Smooth muscle cell (in vitro differentiated cells): ENCODE measurements around the gene RGS4. TPM values are rescaled to one million over a fixed set of nuclear protein-coding genes. Genes with fewer than 3 reads are reported as not detected.
"Not testable (repeated sequence)": the region's sequence is repeated elsewhere in the genome, so short reads cannot be mapped to it uniquely, and the experiment has no call there.

Experiments used
- DNase-seq: peaks from one replicate; lab custom pipeline; 2025; ENCODE audit not compliant: unreplicated experiment; lab: John Stamatoyannopoulos, UW
- H2AFZ ChIP-seq: fragments of 200-600 bp; sonication (generic); 2 replicates; pipeline ENCODE4 v1.6.0; 2016; ENCODE audit warnings: antibody characterized with exemption, low read depth, mild to moderate bottlenecking
- H3F3A ChIP-seq: fragments of 200-600 bp; sonication (generic); 2 replicates; pipeline ENCODE4 v1.6.0; 2017; ENCODE audit warnings: antibody characterized with exemption, low read depth
- H3K27ac ChIP-seq: fragments of 200-600 bp; sonication (generic); 2 replicates; pipeline ENCODE4 v1.5.1; 2016; ENCODE audit warnings: low read depth, mild to moderate bottlenecking
- H3K27me3 ChIP-seq: fragments of 200-600 bp; sonication (generic); 2 replicates; pipeline ENCODE4 v1.6.1; 2016; ENCODE audit warnings: low read depth, mild to moderate bottlenecking
- H3K36me3 ChIP-seq: fragments of 200-600 bp; sonication (generic); 2 replicates; pipeline ENCODE4 v1.5.1; 2016; ENCODE audit warnings: low read depth
- H3K4me1 ChIP-seq: fragments of 200-600 bp; sonication (generic); 2 replicates; pipeline ENCODE4 v1.5.1; 2016; ENCODE audit warnings: low read depth
- H3K4me2 ChIP-seq: fragments of 200-600 bp; sonication (generic); 2 replicates; pipeline ENCODE4 v1.6.0; 2016; ENCODE audit warnings: mild to moderate bottlenecking
- H3K4me3 ChIP-seq: fragments of 200-600 bp; sonication (generic); 2 replicates; pipeline ENCODE4 v1.5.1; 2016; ENCODE audit warnings: mild to moderate bottlenecking
- H3K79me2 ChIP-seq: fragments of 200-600 bp; sonication (generic); 2 replicates; pipeline ENCODE4 v1.6.0; 2016; ENCODE audit warnings: low read depth, mild to moderate bottlenecking
- H3K9ac ChIP-seq: fragments of 200-600 bp; sonication (generic); 2 replicates; pipeline ENCODE4 v1.6.0; 2016; ENCODE audit warnings: low read depth
- H3K9me3 ChIP-seq: fragments of 200-600 bp; sonication (generic); replicated peaks from 2 replicates; pipeline ENCODE4 v1.5.1; 2016; ENCODE audit warnings: low read depth
- H4K20me1 ChIP-seq: fragments of 200-600 bp; sonication (generic); 2 replicates; pipeline ENCODE4 v1.6.0; 2016; ENCODE audit warnings: low read depth
- CTCF ChIP-seq: fragments of 200-600 bp; sonication (generic); IDR thresholded peaks from 2 replicates; pipeline ENCODE4 v1.5.1; 2017; ENCODE audit warnings: borderline replicate concordance, mild to moderate bottlenecking, antibody characterized with exemption; ENCODE audit not compliant: insufficient read depth, poor library complexity, severe bottlenecking
- WGBS: methylation state at CpG from one replicate; pipeline ENCODE4 v1.1.7; 2016; ENCODE audit warnings: low lambda C conversion rate; 5-methylcytosine and 5-hydroxymethylcytosine counted together
- polyA plus RNA-seq: library from polyadenylated mRNA; unstranded; fragments of >200 nt; fragmentation: Nextera tagmentation; extraction: Ambion mirVana; gene quantifications from 2 replicates; pipeline ENCODE4 v1.2.1, GENCODE V29; 2016
- total RNA-seq: library from RNA; depleted of rRNA; stranded (reverse); fragments of >200 nt; gene quantifications from 2 replicates; pipeline ENCODE4 v1.2.3, GENCODE V29; 2014

RGS4 gene
- total and polyA plus RNA-seq, 2 experiments from 2014 or later = 6.2 to 50.6 TPM

DNA sequence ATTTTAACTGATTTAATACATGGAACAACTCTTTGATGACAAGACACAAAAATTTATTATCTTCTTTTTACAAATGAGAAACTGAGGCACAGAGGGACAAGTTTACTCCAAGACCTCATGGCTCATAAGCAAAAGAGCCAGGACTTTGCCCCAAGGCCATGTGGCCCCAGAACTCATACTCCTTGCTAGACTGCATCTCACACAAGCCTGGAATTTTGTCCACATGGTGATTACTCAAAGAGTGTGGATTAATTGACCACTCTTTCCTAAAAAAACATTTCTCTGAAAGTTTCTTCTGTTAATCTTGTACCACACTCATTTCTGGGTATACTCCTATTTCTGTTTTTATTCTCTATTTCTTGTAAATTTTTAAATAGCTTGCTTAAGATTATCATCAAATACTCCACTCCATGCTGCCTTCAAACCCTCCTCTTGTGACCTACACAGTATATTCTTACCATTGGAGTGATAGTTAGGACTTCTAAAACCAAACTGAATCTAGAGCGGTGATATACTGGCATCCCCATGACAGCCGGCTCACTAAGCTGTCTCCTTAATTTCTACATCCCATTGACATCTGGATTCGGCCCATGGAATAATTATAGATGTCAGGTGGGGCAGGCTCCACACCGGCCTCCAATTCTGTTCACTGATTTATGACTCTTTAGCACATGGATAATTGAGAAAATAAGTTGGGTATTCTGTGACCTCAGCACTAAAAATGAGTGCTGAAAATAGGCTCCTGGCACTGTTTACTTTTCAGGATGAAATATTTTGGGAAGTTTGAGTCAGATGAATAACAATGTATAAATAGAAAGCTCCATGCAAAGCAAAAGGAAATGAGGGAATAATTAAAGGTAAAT, 16.1 kb downstream of the RGS4 start:
- no peaks in the 10 kb centered on the region for H3K9me3 ChIP-seq
- no peak overlapping the region for H3K4me2 ChIP-seq
- H3F3A ChIP-seq = no peaks in the 10 kb centered on the region
- H3K36me3 ChIP-seq = no peaks in the 10 kb centered on the region
- no peaks in the 10 kb centered on the region for H3K27me3 ChIP-seq
- DNase-seq = no peak
- no peak for TF ChIP-seq CTCF
- no peak overlapping the region for H3K27ac ChIP-seq
- no peaks in the 10 kb centered on the region for H4K20me1 ChIP-seq
- H3K4me1 ChIP-seq = no peaks in the 10 kb centered on the region
- 91% methylated on average over 4 of the region's 4 CpGs for WGBS
- no peak overlapping the region for H3K4me3 ChIP-seq
- no peak overlapping the region for H3K9ac ChIP-seq
- H3K79me2 ChIP-seq = no peaks in the 10 kb centered on the region
- no peak overlapping the region for H2AFZ ChIP-seq

GRCh38 chr1:163085904-163086268, 16.7 kb downstream of the RGS4 start:
- no peak for TF ChIP-seq CTCF
- H3K4me3 ChIP-seq = no peak overlapping the region
- no peak overlapping the region for H3K27ac ChIP-seq

DNA sequence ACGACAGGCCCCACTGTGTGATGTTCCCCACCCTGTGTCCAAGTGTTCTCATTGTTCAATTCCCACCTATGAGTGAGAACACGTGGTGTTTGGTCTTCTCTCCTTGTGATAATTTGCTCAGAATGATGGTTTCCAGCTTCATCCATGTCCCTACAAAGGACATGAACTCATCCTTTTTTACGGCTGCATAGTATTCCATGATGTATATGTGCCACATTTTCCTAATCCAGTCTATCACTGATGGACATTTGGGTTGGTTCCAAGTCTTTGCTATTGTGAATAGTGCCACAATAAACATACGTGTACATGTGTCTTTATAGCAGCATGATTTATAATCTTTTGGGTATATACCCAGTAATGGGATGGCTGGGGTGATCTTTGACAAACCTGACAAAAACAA, 20.0 kb downstream of the RGS4 start:
- not testable (repeated sequence) for DNase-seq, H3K27ac ChIP-seq, H3F3A ChIP-seq, H3K9me3 ChIP-seq, H2AFZ ChIP-seq, H3K9ac ChIP-seq, H3K27me3 ChIP-seq, H3K79me2 ChIP-seq, H3K4me1 ChIP-seq, H3K4me3 ChIP-seq, H4K20me1 ChIP-seq, H3K4me2 ChIP-seq, H3K36me3 ChIP-seq
- 79% methylated on average over 4 of the region's 4 CpGs for WGBS

More at GRCh38 chr1:163085904-163086268, 16.7 kb downstream of the RGS4 start:
- Histone ChIP-seq H3K9me3 (no peaks in the 10 kb centered on the region), H3K4me2 (no peak overlapping the region), H4K20me1 (no peaks in the 10 kb centered on the region), H3K79me2 (no peaks in the 10 kb centered on the region), H3K4me1 (no peaks in the 10 kb centered on the region), H3K36me3 (no peaks in the 10 kb centered on the region), H3K27me3 (no peaks in the 10 kb centered on the region), H3F3A (no peaks in the 10 kb centered on the region), H3K9ac (no peak overlapping the region), H2AFZ (no peak overlapping the region)
- DNase-seq = no peak
- WGBS = 94% methylated on average over 2 of the region's 2 CpGs

GRCh38 chr1:163090321-163090945, 21.3 kb downstream of the RGS4 start:
- DNase-seq = no peak
- H3K27ac ChIP-seq = no peak overlapping the region
- no peaks in the 10 kb centered on the region for H3K27me3 ChIP-seq
- no peak overlapping the region for H3K4me3 ChIP-seq
- no peaks in the 10 kb centered on the region for H3K4me1 ChIP-seq
- H3K4me2 ChIP-seq = no peak overlapping the region
- H2AFZ ChIP-seq = no peak overlapping the region
- 60% methylated on average over 3 of the region's 3 CpGs for WGBS
- no peak for TF ChIP-seq CTCF
- H3K36me3 ChIP-seq = no peaks in the 10 kb centered on the region
- no peak overlapping the region for H3K9ac ChIP-seq
- H4K20me1 ChIP-seq = no peaks in the 10 kb centered on the region
- H3F3A ChIP-seq = no peaks in the 10 kb centered on the region
- H3K79me2 ChIP-seq = no peaks in the 10 kb centered on the region
- H3K9me3 ChIP-seq = no peaks in the 10 kb centered on the region
